C1 segment of cervical spinal cord (tissue), 14 donors: Measurements from ENCODE around the gene SLC47A2.

Experiments
- DNase-seq, 14 donors: peaks; one replicate each; lab custom pipeline; 2025; lab: John Stamatoyannopoulos, UW

Gene SLC47A2

DNA sequence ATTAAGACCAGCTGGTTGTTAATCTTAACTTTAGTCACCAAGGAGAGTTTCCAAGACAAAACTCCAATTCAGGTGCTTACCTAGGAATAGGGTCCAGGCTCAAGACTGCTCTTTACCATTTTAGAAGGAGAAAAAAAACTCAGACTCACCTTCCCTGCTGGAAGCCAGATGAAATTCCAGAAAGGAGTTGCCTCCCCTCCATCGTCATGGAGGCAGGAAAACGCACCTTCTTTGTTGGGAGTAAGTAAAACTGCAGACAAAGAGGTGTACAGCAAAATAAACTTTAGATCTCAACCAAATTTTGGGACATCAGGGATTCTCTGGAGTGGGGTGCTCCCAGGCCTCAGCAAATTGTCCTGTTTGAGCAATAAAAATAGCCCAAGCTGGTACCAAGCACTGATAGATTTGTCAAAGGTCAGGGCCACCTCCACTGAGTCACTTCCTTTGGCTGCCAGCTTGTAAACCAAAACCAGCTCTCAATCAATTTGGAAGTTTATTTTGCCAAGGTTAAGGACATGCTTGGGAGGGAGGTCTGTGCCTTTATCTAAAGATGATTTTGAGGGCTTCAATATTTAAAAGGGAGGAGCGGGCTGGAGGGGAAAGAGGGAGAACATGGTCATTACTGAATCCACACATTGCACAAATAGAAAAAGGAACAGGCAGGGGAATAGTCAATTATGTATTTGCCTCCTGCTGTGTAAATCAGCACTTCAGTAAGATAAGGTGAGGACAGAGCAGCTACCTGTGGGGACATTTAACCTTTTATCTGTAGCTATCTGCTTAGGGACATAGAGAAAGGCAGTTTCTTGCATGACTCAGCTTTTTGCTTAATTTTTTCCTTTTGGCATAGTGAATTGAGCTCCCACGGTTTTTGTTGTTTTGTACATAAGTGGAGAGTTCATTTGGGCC is 69.3 kb downstream of the SLC47A2 start:
- DNase-seq = no peak

- peak in 10 of 14 donors; percentile 4 to 62 (median 24) for DNase-seq
Measured at GRCh38 chr17:19645734-19646201, 70.6 kb downstream of the SLC47A2 start.

DNA sequence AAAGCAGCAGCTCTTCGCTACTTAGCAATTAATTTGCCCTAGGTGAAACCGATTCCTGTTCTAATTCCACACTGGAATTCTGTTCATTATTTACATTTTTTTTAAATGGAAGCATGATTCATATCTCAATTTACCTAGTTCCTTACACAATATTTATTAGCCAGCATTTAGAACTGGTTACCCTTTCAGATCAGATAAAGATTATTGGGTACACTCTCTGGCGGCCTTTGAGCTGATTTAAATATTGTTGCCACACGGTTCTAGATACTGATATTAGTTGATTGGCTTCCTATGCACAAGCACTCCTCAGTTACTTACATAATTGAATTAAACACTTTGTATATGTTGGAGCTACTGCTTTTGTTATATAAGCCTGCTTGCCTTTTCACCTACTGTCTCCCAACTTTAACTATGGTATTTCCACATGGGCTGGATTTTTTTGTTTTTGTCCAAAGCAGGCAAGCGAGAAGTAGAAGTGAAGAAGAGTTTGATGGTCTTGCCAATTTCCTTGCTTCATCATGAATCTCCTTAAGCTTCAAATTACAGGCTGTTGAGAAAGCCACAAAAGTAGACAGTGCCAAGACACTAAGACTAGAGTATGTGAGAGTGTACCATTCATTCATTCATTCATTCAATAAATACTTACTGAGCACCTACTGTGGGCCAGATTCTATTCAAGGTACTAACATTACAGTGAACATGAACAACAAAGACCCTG is 71.7 kb downstream of the SLC47A2 start:
- DNase-seq = no peak

DNA sequence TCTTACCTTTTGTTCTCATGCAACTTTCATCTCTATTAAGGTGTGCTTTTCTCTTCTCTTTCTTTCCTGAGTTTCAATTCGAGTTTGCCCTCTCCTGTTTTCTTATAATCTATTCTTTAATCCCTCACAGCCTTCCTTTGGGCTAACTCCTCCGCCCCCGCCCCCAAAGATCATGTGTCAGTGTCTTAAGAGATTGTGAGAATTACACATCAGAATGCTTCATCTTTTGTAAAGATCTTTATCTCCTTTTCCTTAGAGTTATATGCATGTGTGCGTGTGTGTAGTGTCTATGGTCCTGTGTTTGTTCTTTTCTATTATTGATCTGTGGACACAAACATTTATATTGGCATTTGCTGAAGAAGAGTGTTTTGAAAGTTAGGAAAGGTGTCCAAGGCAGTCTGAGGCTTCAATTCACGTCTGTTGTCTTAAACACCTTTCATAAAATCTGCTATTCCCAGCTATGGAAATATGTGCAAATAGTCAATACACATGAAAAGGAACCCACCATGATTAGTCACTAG is 74.0 kb downstream of the SLC47A2 start:
- DNase-seq = no peak

DNA sequence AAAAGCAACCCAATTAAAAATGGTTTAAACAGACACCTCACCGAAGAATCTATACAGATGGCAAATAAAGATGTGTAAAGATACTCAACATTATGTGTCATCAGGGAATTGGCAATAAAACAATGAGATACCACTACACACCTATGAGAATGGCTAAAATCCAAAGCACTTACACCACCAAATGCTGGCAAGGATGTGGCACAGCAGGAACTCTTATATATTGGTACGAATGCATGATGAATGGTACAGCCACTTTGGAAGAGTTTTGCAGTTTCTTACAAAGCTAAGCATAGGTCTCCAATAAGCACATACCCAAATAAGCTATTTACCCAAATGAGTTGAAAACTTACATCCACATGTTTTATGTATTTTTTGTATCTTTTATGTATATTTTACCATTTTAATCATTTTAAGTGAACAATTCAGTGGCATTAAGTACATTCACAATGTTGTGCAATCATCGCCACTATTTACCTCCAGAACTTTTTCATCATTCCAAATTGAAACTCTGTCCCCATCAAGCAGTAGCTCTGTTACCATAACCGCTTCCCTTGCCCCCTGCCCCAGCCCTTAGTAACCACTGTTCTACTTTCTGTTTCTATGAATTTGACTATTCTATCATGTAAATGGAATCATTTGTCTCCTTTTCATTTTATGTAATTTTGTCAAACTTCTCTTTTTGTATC is 74.6 kb downstream of the SLC47A2 start:
- no peak for DNase-seq

DNA sequence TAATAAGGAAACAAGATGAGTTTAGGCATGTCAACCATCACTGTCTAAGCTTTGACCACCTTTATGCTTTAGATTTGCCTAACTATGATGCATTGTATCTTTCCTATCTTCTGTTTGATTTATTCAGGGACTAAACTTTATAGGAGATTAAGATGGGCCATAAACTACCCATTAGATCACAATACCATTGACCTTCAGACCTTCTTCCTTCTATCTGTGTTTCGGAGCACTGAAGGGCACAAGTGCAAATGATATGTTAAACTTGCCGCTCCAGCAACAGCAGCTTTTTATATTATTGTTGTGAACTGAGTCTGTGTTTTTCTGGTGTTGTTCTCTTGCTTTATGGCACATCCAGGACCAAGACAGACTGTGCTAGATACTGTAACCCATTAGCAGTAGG is 84.5 kb downstream of the SLC47A2 start:
- DNase-seq = no peak

- no peak for DNase-seq
Measured at GRCh38 chr17:19630661-19631060, 85.7 kb downstream of the SLC47A2 start.

DNA sequence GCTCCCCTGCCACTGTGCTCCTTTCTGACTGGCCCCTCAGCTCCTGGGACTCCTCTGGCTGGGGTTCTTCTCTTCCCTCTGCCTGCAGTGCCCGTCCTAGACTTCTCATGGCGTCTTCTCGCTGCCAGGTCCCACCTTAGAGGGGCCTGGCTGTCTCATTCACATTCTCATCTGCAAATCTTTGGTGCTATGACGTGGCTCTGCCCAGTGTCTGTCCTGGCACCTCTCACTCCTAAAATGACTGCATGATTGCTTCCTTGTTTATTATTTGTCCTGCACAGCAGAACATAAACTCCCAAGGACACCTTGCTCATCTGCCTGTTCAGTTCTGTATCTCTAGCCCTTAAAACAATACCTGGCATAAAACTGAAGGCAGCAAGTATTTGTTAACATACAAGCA is 86.3 kb downstream of the SLC47A2 start:
- no peak for DNase-seq

- DNase-seq = no peak
Measured at GRCh38 chr17:19629449-19629848, 86.9 kb downstream of the SLC47A2 start.
